GM23338 (cell line): Measurements from ENCODE around the gene IL22RA2. TPM values are rescaled to one million over a fixed set of nuclear protein-coding genes. Genes with fewer than 3 reads are reported as not detected.

Experiments
- ATAC-seq: fragments of 200-7000 bp; cut with Tn5 transposase; 3 replicates; pipeline ENCODE4 v1.9.1; 2020
- DNase-seq: peaks from one replicate; pipeline ENCODE4 v3.0.0-alpha.2; 2015; ENCODE audit warnings: low spot score
- H2AFZ ChIP-seq: fragments of 200-600 bp; sonication (generic); 2 replicates; pipeline ENCODE4 v1.8.0; 2016; ENCODE audit warnings: antibody characterized with exemption, mild to moderate bottlenecking, moderate library complexity
- H3F3A ChIP-seq: fragments of 200-600 bp; sonication (generic); replicated peaks from 2 replicates; pipeline ENCODE4 v1.8.0; 2017; ENCODE audit warnings: antibody characterized with exemption, mixed run types, low read depth
- H3K27ac ChIP-seq: fragments of 200-600 bp; sonication (generic); 2 replicates; pipeline ENCODE4 v1.6.1; 2016; ENCODE audit warnings: low read depth
- H3K27me3 ChIP-seq: fragments of 200-600 bp; sonication (generic); 2 replicates; pipeline ENCODE4 v1.8.0; 2016; ENCODE audit warnings: mild to moderate bottlenecking, mixed run types, moderate library complexity; ENCODE audit not compliant: insufficient read depth
- H3K36me3 ChIP-seq: fragments of 200-600 bp; sonication (generic); 2 replicates; pipeline ENCODE4 v1.8.0; 2016; ENCODE audit warnings: mild to moderate bottlenecking; ENCODE audit not compliant: insufficient read depth
- H3K4me1 ChIP-seq: fragments of 200-600 bp; sonication (generic); 2 replicates; pipeline ENCODE4 v1.8.0; 2016; ENCODE audit warnings: mild to moderate bottlenecking, moderate library complexity; ENCODE audit not compliant: insufficient read depth
- H3K4me2 ChIP-seq: fragments of 200-600 bp; sonication (generic); 2 replicates; pipeline ENCODE4 v1.7.1; 2017; ENCODE audit warnings: mixed run types
- H3K4me3 ChIP-seq: fragments of 200-600 bp; sonication (generic); 2 replicates; pipeline ENCODE4 v1.6.1; 2016; ENCODE audit warnings: mixed run types
- H3K79me2 ChIP-seq: fragments of 200-600 bp; sonication (generic); replicated peaks from 2 replicates; pipeline ENCODE4 v1.8.0; 2017; ENCODE audit warnings: mild to moderate bottlenecking; ENCODE audit not compliant: insufficient read depth
- H3K9me2 ChIP-seq: fragments of 200-600 bp; sonication (generic); 2 replicates; pipeline ENCODE4 v1.8.0; 2017; ENCODE audit not compliant: insufficient read depth
- H4K20me1 ChIP-seq: fragments of 200-600 bp; sonication (generic); replicated peaks from 2 replicates; pipeline ENCODE4 v1.8.0; 2017; ENCODE audit warnings: mild to moderate bottlenecking; ENCODE audit not compliant: insufficient read depth
- H3K27ac Mint-ChIP-seq: 2 replicates; pipeline ENCODE4 v1.8.0; 2020; ENCODE audit warnings: inconsistent platforms, mild to moderate bottlenecking, moderate library complexity, mixed read lengths
- H3K27me3 Mint-ChIP-seq: 3 replicates; pipeline ENCODE4 v1.8.0; 2022; ENCODE audit warnings: low read depth, mild to moderate bottlenecking, moderate library complexity, mixed read lengths, inconsistent platforms; ENCODE audit not compliant: insufficient read depth, poor library complexity
- H3K36me3 Mint-ChIP-seq: 3 replicates; pipeline ENCODE4 v1.8.0; 2021; ENCODE audit warnings: low read depth, mild to moderate bottlenecking, inconsistent platforms, moderate library complexity, mixed read lengths
- H3K4me1 Mint-ChIP-seq: 3 replicates; pipeline ENCODE4 v1.8.0; 2020; ENCODE audit warnings: mild to moderate bottlenecking, inconsistent platforms, mixed read lengths
- H3K4me3 Mint-ChIP-seq: 3 replicates; pipeline ENCODE4 v1.8.0; 2021; ENCODE audit warnings: moderate library complexity, mild to moderate bottlenecking, inconsistent platforms, mixed read lengths
- H3K9me3 Mint-ChIP-seq: 3 replicates; pipeline ENCODE4 v1.8.0; 2020; ENCODE audit warnings: moderate library complexity, mild to moderate bottlenecking, inconsistent platforms, mixed read lengths
- CREB1 ChIP-seq: fragments of 250-450 bp; sonication (Bioruptor Pico); IDR thresholded peaks from 2 replicates; pipeline ENCODE4 v1.5.0; 2020; ENCODE audit warnings: low read depth, mild to moderate bottlenecking, moderate library complexity
- EZH2 ChIP-seq: fragments of 200-600 bp; sonication (generic); IDR thresholded peaks from one replicate; pipeline ENCODE4 v1.8.0; 2017; ENCODE audit warnings: antibody characterized with exemption, mild to moderate bottlenecking, low read depth; ENCODE audit not compliant: unreplicated experiment
- JUNB ChIP-seq: IDR thresholded peaks from one replicate; pipeline ENCODE4 v1.6.1; 2016; ENCODE audit warnings: antibody characterized with exemption; ENCODE audit not compliant: unreplicated experiment
- NANOG ChIP-seq: IDR thresholded peaks from 2 replicates; pipeline ENCODE4 v1.6.1; 2016; ENCODE audit warnings: antibody characterized with exemption, borderline replicate concordance
- POLR2AphosphoS5 ChIP-seq: IDR thresholded peaks from 2 replicates; pipeline ENCODE4 v1.6.1; 2016; ENCODE audit warnings: antibody characterized with exemption, low read depth
- STAT1 ChIP-seq: IDR thresholded peaks from one replicate; pipeline ENCODE4 v1.6.1; 2016; ENCODE audit warnings: antibody characterized with exemption; ENCODE audit not compliant: unreplicated experiment
- ZNF114 ChIP-seq: fragments of 250-450 bp; sonication (Bioruptor Pico); IDR thresholded peaks from 2 replicates; pipeline ENCODE4 v1.5.0; 2020; ENCODE audit warnings: mild to moderate bottlenecking, moderate library complexity
- ZNF331 ChIP-seq: fragments of 250-450 bp; sonication (Bioruptor Pico); IDR thresholded peaks from 2 replicates; pipeline ENCODE4 v1.5.0; 2020; ENCODE audit warnings: low read depth, mild to moderate bottlenecking, moderate library complexity
- polyA plus RNA-seq: library from polyadenylated mRNA; unstranded; fragments of >200 nt; fragmentation: Nextera tagmentation; extraction: Ambion mirVana; gene quantifications from 2 replicates; pipeline ENCODE4 v1.2.1, GENCODE V29; 2016
- total RNA-seq: library from RNA; depleted of rRNA; stranded (reverse); fragments of >200 nt; shearing (Covaris generic); gene quantifications from 2 replicates; pipeline ENCODE4 v1.2.3, GENCODE V29; 2014
- TF ChIP-seq, protein P1 (sequence below), 2 experiments: fragments of 200-600 bp in 1 of 2; sonication (generic) in 1 of 2; conservative IDR thresholded peaks; 2 replicates each; pipeline versions ENCODE4 v1.5.1 to v1.6.1; 2016 to 2017; ENCODE audit warnings: antibody characterized with exemption in 2 of 2, low read depth in 2 of 2, mild to moderate bottlenecking in 2 of 2, moderate library complexity in 1 of 2
- TF ChIP-seq, protein P2 (sequence below): IDR thresholded peaks from 2 replicates; pipeline ENCODE4 v1.6.1; 2016; ENCODE audit warnings: antibody characterized with exemption
- TF ChIP-seq, protein P3 (sequence below): fragments of 250-450 bp; sonication (Bioruptor Pico); IDR thresholded peaks from 2 replicates; pipeline ENCODE4 v1.5.0; 2020; ENCODE audit warnings: mild to moderate bottlenecking, moderate library complexity

IL22RA2 gene
- total and polyA plus RNA-seq, 2 experiments from 2014 or later: not detected

DNA sequence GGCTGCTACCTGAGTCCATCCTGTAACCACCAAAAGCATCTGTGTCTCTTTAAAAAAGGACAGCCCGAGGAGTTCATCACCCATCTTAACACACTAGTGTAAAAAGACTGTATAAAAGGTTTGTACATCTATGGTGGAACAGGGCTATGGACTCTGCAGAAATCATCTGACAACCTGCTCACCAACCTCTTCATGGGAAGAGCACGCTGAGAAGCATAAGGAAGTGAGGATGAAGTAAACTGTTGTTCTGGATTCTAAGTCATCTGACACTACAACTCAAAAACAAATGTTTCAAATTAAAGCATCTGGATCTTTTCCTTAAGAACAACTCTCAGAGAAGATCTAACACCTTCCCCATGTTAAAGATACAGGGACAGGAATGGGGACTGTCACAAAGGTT lies 40.4 kb upstream of the IL22RA2 start (continued):
- TF ChIP-seq EZH2 (no peak), STAT1 (no peak), ZNF331 (no peak), POLR2AphosphoS5 (no peak), ZNF114 (CRISPR knock-in tag) (no peak), JUNB (no peak), CREB1 (CRISPR knock-in tag) (no peak)

DNA sequence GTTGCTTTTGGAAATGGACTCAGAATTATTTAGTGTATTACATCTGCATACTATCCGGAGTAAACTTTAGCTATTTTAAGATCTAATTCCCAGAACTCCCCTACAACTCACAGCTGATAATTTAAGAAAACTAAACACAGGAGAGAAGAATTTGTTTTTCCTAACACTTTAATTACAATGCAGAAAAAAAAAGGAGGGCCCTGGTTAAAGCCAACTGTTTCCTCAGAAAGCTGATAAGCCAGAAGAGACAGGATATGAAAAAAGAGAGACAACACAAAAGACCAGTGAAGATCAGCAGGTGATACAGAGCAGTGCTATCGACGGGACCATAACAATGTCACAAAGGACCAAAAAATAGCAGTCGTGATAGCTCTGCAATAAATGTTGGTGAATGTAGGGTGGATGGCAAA lies 39.9 kb upstream of the IL22RA2 start:
- H3K36me3 ChIP-seq: 0 out of 2 replicates have a peak, but pooled peaks cover 3% of the 10 kb centered on the region
- no peak overlapping the region for H2AFZ ChIP-seq
- DNase-seq (no peak), ATAC-seq (no peak)
- H3K9me3 Mint-ChIP-seq: peaks cover 41% of the 10 kb centered on the region
- H3K27ac Mint-ChIP-seq: no peak overlapping the region
- H3F3A ChIP-seq: no peaks in the 10 kb centered on the region
- TF ChIP-seq ZNF331 (no peak), STAT1 (no peak), ZNF114 (CRISPR knock-in tag) (no peak), JUNB (no peak), CREB1 (CRISPR knock-in tag) (no peak), NANOG (no peak), EZH2 (no peak)
- TF ChIP-seq, protein P1, sequence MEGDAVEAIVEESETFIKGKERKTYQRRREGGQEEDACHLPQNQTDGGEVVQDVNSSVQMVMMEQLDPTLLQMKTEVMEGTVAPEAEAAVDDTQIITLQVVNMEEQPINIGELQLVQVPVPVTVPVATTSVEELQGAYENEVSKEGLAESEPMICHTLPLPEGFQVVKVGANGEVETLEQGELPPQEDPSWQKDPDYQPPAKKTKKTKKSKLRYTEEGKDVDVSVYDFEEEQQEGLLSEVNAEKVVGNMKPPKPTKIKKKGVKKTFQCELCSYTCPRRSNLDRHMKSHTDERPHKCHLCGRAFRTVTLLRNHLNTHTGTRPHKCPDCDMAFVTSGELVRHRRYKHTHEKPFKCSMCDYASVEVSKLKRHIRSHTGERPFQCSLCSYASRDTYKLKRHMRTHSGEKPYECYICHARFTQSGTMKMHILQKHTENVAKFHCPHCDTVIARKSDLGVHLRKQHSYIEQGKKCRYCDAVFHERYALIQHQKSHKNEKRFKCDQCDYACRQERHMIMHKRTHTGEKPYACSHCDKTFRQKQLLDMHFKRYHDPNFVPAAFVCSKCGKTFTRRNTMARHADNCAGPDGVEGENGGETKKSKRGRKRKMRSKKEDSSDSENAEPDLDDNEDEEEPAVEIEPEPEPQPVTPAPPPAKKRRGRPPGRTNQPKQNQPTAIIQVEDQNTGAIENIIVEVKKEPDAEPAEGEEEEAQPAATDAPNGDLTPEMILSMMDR (conservative IDR thresholded peaks at IDR 0.05; ENCODE audit: low read depth in 2 of 2): no peak
- TF ChIP-seq, protein P2, sequence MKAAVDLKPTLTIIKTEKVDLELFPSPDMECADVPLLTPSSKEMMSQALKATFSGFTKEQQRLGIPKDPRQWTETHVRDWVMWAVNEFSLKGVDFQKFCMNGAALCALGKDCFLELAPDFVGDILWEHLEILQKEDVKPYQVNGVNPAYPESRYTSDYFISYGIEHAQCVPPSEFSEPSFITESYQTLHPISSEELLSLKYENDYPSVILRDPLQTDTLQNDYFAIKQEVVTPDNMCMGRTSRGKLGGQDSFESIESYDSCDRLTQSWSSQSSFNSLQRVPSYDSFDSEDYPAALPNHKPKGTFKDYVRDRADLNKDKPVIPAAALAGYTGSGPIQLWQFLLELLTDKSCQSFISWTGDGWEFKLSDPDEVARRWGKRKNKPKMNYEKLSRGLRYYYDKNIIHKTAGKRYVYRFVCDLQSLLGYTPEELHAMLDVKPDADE: no peak
- TF ChIP-seq, protein P3, sequence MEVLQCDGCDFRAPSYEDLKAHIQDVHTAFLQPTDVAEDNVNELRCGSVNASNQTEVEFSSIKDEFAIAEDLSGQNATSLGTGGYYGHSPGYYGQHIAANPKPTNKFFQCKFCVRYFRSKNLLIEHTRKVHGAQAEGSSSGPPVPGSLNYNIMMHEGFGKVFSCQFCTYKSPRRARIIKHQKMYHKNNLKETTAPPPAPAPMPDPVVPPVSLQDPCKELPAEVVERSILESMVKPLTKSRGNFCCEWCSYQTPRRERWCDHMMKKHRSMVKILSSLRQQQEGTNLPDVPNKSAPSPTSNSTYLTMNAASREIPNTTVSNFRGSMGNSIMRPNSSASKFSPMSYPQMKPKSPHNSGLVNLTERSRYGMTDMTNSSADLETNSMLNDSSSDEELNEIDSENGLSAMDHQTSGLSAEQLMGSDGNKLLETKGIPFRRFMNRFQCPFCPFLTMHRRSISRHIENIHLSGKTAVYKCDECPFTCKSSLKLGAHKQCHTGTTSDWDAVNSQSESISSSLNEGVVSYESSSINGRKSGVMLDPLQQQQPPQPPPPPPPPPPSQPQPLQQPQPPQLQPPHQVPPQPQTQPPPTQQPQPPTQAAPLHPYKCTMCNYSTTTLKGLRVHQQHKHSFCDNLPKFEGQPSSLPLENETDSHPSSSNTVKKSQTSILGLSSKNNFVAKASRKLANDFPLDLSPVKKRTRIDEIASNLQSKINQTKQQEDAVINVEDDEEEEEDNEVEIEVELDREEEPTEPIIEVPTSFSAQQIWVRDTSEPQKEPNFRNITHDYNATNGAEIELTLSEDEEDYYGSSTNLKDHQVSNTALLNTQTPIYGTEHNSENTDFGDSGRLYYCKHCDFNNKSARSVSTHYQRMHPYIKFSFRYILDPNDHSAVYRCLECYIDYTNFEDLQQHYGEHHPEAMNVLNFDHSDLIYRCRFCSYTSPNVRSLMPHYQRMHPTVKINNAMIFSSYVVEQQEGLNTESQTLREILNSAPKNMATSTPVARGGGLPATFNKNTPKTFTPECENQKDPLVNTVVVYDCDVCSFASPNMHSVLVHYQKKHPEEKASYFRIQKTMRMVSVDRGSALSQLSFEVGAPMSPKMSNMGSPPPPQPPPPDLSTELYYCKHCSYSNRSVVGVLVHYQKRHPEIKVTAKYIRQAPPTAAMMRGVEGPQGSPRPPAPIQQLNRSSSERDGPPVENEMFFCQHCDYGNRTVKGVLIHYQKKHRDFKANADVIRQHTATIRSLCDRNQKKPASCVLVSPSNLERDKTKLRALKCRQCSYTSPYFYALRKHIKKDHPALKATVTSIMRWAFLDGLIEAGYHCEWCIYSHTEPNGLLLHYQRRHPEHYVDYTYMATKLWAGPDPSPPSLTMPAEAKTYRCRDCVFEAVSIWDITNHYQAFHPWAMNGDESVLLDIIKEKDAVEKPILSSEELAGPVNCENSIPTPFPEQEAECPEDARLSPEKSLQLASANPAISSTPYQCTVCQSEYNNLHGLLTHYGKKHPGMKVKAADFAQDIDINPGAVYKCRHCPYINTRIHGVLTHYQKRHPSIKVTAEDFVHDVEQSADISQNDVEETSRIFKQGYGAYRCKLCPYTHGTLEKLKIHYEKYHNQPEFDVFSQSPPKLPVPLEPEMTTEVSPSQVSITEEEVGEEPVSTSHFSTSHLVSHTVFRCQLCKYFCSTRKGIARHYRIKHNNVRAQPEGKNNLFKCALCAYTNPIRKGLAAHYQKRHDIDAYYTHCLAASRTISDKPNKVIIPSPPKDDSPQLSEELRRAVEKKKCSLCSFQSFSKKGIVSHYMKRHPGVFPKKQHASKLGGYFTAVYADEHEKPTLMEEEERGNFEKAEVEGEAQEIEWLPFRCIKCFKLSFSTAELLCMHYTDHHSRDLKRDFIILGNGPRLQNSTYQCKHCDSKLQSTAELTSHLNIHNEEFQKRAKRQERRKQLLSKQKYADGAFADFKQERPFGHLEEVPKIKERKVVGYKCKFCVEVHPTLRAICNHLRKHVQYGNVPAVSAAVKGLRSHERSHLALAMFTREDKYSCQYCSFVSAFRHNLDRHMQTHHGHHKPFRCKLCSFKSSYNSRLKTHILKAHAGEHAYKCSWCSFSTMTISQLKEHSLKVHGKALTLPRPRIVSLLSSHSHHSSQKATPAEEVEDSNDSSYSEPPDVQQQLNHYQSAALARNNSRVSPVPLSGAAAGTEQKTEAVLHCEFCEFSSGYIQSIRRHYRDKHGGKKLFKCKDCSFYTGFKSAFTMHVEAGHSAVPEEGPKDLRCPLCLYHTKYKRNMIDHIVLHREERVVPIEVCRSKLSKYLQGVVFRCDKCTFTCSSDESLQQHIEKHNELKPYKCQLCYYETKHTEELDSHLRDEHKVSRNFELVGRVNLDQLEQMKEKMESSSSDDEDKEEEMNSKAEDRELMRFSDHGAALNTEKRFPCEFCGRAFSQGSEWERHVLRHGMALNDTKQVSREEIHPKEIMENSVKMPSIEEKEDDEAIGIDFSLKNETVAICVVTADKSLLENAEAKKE (CRISPR knock-in tag): no peak
- peaks cover 7% of the 10 kb centered on the region; the same call in 1 of the 2 replicates for H3K4me1 ChIP-seq
- peaks cover 24% of the 10 kb centered on the region for H4K20me1 ChIP-seq
- H3K4me2 ChIP-seq: no peak overlapping the region
- H3K27me3 Mint-ChIP-seq: no peaks in the 10 kb centered on the region
- no peak overlapping the region for H3K4me3 Mint-ChIP-seq
- H3K4me1 Mint-ChIP-seq: peaks cover 13% of the 10 kb centered on the region
- peaks cover 52% of the 10 kb centered on the region for H3K36me3 Mint-ChIP-seq
- H3K27ac ChIP-seq: no peak overlapping the region
- H3K79me2 ChIP-seq: peaks cover 95% of the 10 kb centered on the region
- H3K4me3 ChIP-seq: no peak overlapping the region
- no peaks in the 10 kb centered on the region for H3K27me3 ChIP-seq
- no peaks in the 10 kb centered on the region for H3K9me2 ChIP-seq
